SU-DHL-6 (cell line): ENCODE results near the gene MAN1A2.

Source experiments
- EZH2phosphoT487 ChIP-seq: fragments of 200-600 bp; sonication (generic), shearing (Covaris generic); conservative IDR thresholded peaks from 2 replicates; pipeline ENCODE4 v1.6.1; 2018; ENCODE audit warnings: mild to moderate bottlenecking, antibody characterized with exemption, low read length, moderate library complexity, mixed read lengths
- TF ChIP-seq, protein P1 (sequence below): fragments of 200-600 bp; sonication (generic); IDR thresholded peaks from one replicate; pipeline ENCODE4 v1.5.1; 2017; ENCODE audit warnings: antibody characterized with exemption, mild to moderate bottlenecking, low read length, moderate library complexity; ENCODE audit not compliant: insufficient read depth, poor library complexity, severe bottlenecking

DNA sequence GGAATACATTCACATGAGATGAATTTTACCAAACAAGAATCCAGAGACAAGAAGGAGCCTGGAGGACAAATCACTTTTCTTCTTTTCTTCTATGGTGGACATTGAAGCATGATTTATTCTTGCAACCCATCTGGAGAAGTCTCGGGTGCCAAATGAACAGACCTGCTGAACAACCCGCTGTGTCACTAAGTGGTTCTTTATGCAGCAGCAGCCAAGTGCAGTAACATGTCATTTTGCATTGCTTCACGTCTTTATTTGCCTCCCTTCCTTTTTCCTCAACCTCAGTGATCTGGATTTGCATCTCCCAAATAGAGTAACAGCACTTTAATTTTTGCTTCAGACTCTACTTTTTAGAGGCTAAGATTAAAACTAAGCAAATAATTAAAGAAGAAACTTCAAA, 188.6 kb downstream of the MAN1A2 start:
- TF ChIP-seq, protein P1, sequence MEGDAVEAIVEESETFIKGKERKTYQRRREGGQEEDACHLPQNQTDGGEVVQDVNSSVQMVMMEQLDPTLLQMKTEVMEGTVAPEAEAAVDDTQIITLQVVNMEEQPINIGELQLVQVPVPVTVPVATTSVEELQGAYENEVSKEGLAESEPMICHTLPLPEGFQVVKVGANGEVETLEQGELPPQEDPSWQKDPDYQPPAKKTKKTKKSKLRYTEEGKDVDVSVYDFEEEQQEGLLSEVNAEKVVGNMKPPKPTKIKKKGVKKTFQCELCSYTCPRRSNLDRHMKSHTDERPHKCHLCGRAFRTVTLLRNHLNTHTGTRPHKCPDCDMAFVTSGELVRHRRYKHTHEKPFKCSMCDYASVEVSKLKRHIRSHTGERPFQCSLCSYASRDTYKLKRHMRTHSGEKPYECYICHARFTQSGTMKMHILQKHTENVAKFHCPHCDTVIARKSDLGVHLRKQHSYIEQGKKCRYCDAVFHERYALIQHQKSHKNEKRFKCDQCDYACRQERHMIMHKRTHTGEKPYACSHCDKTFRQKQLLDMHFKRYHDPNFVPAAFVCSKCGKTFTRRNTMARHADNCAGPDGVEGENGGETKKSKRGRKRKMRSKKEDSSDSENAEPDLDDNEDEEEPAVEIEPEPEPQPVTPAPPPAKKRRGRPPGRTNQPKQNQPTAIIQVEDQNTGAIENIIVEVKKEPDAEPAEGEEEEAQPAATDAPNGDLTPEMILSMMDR: no peak
- TF ChIP-seq EZH2phosphoT487: no peak
